ENCODE data around the gene ESR1. TPM values are rescaled to one million over a fixed set of nuclear protein-coding genes. Genes with fewer than 3 reads are reported as not detected.

The ESR1 gene
- total and polyA plus RNA-seq, 2 donors from 2014 or later, result 1.1 to 5.2 TPM

- DNase-seq (no peak), FAIRE-seq (no peak)
- no peak overlapping the region for H3K27ac ChIP-seq (ENCODE audit: low read depth in 2 of 2, low read length in 2 of 2)
- no peaks in the 10 kb centered on the region for H3K4me1 ChIP-seq (ENCODE audit: control insufficient read depth in 2 of 3, insufficient read depth in 2 of 3, low read depth in 1 of 3, low read length in 3 of 3)
- H3K9me3 ChIP-seq (ENCODE audit: control insufficient read depth in 2 of 3, insufficient read depth in 1 of 3, low read length in 3 of 3), result no peaks in the 10 kb centered on the region
- no peak overlapping the region for H3K9ac ChIP-seq (ENCODE audit: low read length in 3 of 3)
- no peaks in the 10 kb centered on the region for H3K36me3 ChIP-seq (ENCODE audit: control insufficient read depth in 2 of 3, insufficient read depth in 3 of 3, low read length in 3 of 3)
- TF ChIP-seq, protein P1, sequence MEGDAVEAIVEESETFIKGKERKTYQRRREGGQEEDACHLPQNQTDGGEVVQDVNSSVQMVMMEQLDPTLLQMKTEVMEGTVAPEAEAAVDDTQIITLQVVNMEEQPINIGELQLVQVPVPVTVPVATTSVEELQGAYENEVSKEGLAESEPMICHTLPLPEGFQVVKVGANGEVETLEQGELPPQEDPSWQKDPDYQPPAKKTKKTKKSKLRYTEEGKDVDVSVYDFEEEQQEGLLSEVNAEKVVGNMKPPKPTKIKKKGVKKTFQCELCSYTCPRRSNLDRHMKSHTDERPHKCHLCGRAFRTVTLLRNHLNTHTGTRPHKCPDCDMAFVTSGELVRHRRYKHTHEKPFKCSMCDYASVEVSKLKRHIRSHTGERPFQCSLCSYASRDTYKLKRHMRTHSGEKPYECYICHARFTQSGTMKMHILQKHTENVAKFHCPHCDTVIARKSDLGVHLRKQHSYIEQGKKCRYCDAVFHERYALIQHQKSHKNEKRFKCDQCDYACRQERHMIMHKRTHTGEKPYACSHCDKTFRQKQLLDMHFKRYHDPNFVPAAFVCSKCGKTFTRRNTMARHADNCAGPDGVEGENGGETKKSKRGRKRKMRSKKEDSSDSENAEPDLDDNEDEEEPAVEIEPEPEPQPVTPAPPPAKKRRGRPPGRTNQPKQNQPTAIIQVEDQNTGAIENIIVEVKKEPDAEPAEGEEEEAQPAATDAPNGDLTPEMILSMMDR (IDR thresholded peaks at IDR 0.05; ENCODE audit: borderline replicate concordance, extremely low read depth, insufficient read depth), result no peak
- no peaks in the 10 kb centered on the region for H3K27me3 ChIP-seq (ENCODE audit: control insufficient read depth, insufficient read depth, low read length)
- intact Hi-C loops (cut with DNase I), result no loop called here
- no peak overlapping the region for H3K4me3 ChIP-seq (ENCODE audit: low read length in 3 of 3)
These were observed 62.3 kb downstream of the ESR1 start for GRCh38 chr6:151869787-151870186.

DNA sequence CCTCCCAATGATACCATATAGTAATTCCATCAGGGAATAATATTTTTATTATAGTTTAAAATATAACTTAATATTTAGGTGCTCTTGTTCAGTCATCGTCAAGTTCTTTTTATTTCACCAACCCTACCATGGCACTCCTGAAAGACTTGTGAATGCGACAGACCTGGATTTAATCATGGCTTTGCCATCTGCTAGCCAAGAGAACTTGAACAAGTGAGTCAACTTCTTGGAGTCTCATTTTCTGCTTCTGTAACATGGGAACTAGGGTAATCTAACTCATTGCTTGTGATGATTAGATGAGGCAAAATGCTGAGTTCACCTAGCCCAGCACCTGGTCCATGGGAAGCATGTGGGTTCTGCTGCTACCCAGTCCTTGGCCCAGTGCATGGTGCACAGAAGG is 62.9 kb downstream of the ESR1 start:
- Histone ChIP-seq H3K9ac (ENCODE audit: low read length in 3 of 3) (no peak overlapping the region), H3K36me3 (ENCODE audit: control insufficient read depth in 2 of 3, insufficient read depth in 3 of 3, low read length in 3 of 3) (no peaks in the 10 kb centered on the region), H3K27ac (ENCODE audit: low read depth in 2 of 2, low read length in 2 of 2) (no peak overlapping the region), H3K27me3 (ENCODE audit: control insufficient read depth, insufficient read depth, low read length) (no peaks in the 10 kb centered on the region), H3K4me3 (ENCODE audit: low read length in 3 of 3) (no peak overlapping the region), H3K9me3 (ENCODE audit: control insufficient read depth in 2 of 3, insufficient read depth in 1 of 3, low read length in 3 of 3) (no peaks in the 10 kb centered on the region), H3K4me1 (ENCODE audit: control insufficient read depth in 2 of 3, insufficient read depth in 2 of 3, low read depth in 1 of 3, low read length in 3 of 3) (no peaks in the 10 kb centered on the region)
- no peak for FAIRE-seq
- no peak for DNase-seq
- TF ChIP-seq, protein P1 (IDR thresholded peaks at IDR 0.05; ENCODE audit: borderline replicate concordance, extremely low read depth, insufficient read depth), result no peak
- intact Hi-C loops (cut with DNase I), result no loop called here

GRCh38 chr6:151875524-151875923 is 68.0 kb downstream of the ESR1 start:
- Histone ChIP-seq H3K9me3 (ENCODE audit: control insufficient read depth in 2 of 3, insufficient read depth in 1 of 3, low read length in 3 of 3) (no peaks in the 10 kb centered on the region), H3K27ac (ENCODE audit: low read depth in 2 of 2, low read length in 2 of 2) (no peak overlapping the region), H3K27me3 (ENCODE audit: control insufficient read depth, insufficient read depth, low read length) (no peaks in the 10 kb centered on the region), H3K4me3 (ENCODE audit: low read length in 3 of 3) (no peak overlapping the region), H3K4me1 (ENCODE audit: control insufficient read depth in 2 of 3, insufficient read depth in 2 of 3, low read depth in 1 of 3, low read length in 3 of 3) (no peaks in the 10 kb centered on the region), H3K36me3 (ENCODE audit: control insufficient read depth in 2 of 3, insufficient read depth in 3 of 3, low read length in 3 of 3) (no peaks in the 10 kb centered on the region), H3K9ac (ENCODE audit: low read length in 3 of 3) (no peak overlapping the region)
- intact Hi-C loops (cut with DNase I), result no loop called here
- no peak for FAIRE-seq
- DNase-seq, result no peak
- TF ChIP-seq, protein P1 (IDR thresholded peaks at IDR 0.05; ENCODE audit: borderline replicate concordance, extremely low read depth, insufficient read depth), result no peak

DNA sequence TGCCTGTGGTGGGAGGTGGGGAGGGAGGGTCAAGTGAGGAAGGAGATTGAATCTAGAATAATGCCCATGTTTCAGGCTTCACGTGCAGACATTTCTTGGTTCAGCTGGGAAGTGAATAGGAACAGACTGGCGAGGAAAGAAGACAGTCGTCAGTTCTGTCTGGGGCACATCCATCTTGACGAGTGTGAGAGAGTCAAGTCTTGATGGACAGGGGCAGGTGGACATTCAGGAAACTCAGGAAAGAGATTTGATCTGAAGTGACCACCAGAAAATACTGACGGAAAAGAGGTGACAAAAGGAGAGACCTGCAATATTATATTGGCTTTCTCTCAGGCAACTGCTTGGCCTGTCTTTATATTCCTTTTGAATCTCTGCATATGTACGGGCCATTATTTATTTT is 68.6 kb downstream of the ESR1 start:
- Histone ChIP-seq H3K27ac (ENCODE audit: low read depth in 2 of 2, low read length in 2 of 2) (no peak overlapping the region), H3K4me3 (ENCODE audit: low read length in 3 of 3) (no peak overlapping the region), H3K9me3 (ENCODE audit: control insufficient read depth in 2 of 3, insufficient read depth in 1 of 3, low read length in 3 of 3) (no peaks in the 10 kb centered on the region), H3K36me3 (ENCODE audit: control insufficient read depth in 2 of 3, insufficient read depth in 3 of 3, low read length in 3 of 3) (no peaks in the 10 kb centered on the region), H3K4me1 (ENCODE audit: control insufficient read depth in 2 of 3, insufficient read depth in 2 of 3, low read depth in 1 of 3, low read length in 3 of 3) (no peaks in the 10 kb centered on the region), H3K9ac (ENCODE audit: low read length in 3 of 3) (no peak overlapping the region), H3K27me3 (ENCODE audit: control insufficient read depth, insufficient read depth, low read length) (no peaks in the 10 kb centered on the region)
- TF ChIP-seq, protein P1 (IDR thresholded peaks at IDR 0.05; ENCODE audit: borderline replicate concordance, extremely low read depth, insufficient read depth), result no peak
- DNase-seq, result no peak
- intact Hi-C loops (cut with DNase I), result no loop called here
- no peak for FAIRE-seq

Measured in kidney (tissue), 14 donors.